ENCODE measurements around the gene ARHGAP22. TPM values are rescaled to one million over a fixed set of nuclear protein-coding genes. Genes with fewer than 3 reads are reported as not detected.

The ARHGAP22 gene
- total and polyA plus RNA-seq, 2 experiments from 2014 or later: 4.8 to 10.7 TPM

DNA sequence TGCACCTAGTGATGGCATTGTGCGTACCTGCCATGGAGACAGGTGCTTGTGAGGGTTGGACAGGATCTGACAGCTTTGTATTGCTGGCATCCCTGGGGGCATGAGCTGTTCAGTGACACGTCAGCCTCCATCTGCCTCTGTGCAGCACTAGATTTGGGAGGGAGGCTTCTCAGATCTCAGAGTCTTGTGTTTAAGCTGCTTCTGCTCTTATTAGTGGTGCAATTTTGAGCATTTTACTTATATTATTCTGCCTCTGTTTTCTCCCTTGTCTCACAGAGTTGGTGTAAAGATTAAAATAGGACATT lies 5.1 kb downstream of the ARHGAP22 start (continued):
- TF ChIP-seq STAT1 (IDR thresholded peaks at IDR 0.05; ENCODE audit: unreplicated experiment): no peak
- TF ChIP-seq, protein P1, sequence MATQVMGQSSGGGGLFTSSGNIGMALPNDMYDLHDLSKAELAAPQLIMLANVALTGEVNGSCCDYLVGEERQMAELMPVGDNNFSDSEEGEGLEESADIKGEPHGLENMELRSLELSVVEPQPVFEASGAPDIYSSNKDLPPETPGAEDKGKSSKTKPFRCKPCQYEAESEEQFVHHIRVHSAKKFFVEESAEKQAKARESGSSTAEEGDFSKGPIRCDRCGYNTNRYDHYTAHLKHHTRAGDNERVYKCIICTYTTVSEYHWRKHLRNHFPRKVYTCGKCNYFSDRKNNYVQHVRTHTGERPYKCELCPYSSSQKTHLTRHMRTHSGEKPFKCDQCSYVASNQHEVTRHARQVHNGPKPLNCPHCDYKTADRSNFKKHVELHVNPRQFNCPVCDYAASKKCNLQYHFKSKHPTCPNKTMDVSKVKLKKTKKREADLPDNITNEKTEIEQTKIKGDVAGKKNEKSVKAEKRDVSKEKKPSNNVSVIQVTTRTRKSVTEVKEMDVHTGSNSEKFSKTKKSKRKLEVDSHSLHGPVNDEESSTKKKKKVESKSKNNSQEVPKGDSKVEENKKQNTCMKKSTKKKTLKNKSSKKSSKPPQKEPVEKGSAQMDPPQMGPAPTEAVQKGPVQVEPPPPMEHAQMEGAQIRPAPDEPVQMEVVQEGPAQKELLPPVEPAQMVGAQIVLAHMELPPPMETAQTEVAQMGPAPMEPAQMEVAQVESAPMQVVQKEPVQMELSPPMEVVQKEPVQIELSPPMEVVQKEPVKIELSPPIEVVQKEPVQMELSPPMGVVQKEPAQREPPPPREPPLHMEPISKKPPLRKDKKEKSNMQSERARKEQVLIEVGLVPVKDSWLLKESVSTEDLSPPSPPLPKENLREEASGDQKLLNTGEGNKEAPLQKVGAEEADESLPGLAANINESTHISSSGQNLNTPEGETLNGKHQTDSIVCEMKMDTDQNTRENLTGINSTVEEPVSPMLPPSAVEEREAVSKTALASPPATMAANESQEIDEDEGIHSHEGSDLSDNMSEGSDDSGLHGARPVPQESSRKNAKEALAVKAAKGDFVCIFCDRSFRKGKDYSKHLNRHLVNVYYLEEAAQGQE (IDR thresholded peaks at IDR 0.05; ENCODE audit: unreplicated experiment): no peak
- TF ChIP-seq, protein P2, sequence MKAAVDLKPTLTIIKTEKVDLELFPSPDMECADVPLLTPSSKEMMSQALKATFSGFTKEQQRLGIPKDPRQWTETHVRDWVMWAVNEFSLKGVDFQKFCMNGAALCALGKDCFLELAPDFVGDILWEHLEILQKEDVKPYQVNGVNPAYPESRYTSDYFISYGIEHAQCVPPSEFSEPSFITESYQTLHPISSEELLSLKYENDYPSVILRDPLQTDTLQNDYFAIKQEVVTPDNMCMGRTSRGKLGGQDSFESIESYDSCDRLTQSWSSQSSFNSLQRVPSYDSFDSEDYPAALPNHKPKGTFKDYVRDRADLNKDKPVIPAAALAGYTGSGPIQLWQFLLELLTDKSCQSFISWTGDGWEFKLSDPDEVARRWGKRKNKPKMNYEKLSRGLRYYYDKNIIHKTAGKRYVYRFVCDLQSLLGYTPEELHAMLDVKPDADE (IDR thresholded peaks at IDR 0.05): no peak
- no peak for TF ChIP-seq POLR2AphosphoS5 (IDR thresholded peaks at IDR 0.05; ENCODE audit: low read depth)
- TF ChIP-seq NANOG (IDR thresholded peaks at IDR 0.05; ENCODE audit: borderline replicate concordance): no peak
- no peak for TF ChIP-seq ZNF114 (CRISPR knock-in tag; IDR thresholded peaks at IDR 0.05)
- TF ChIP-seq, protein P3, sequence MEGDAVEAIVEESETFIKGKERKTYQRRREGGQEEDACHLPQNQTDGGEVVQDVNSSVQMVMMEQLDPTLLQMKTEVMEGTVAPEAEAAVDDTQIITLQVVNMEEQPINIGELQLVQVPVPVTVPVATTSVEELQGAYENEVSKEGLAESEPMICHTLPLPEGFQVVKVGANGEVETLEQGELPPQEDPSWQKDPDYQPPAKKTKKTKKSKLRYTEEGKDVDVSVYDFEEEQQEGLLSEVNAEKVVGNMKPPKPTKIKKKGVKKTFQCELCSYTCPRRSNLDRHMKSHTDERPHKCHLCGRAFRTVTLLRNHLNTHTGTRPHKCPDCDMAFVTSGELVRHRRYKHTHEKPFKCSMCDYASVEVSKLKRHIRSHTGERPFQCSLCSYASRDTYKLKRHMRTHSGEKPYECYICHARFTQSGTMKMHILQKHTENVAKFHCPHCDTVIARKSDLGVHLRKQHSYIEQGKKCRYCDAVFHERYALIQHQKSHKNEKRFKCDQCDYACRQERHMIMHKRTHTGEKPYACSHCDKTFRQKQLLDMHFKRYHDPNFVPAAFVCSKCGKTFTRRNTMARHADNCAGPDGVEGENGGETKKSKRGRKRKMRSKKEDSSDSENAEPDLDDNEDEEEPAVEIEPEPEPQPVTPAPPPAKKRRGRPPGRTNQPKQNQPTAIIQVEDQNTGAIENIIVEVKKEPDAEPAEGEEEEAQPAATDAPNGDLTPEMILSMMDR (conservative IDR thresholded peaks at IDR 0.05; ENCODE audit: low read depth in 2 of 2): no peak
- TF ChIP-seq ZNF331 (CRISPR knock-in tag; IDR thresholded peaks at IDR 0.05; ENCODE audit: low read depth): no peak
- TF ChIP-seq EZH2 (IDR thresholded peaks at IDR 0.05; ENCODE audit: low read depth, unreplicated experiment): no peak

DNA sequence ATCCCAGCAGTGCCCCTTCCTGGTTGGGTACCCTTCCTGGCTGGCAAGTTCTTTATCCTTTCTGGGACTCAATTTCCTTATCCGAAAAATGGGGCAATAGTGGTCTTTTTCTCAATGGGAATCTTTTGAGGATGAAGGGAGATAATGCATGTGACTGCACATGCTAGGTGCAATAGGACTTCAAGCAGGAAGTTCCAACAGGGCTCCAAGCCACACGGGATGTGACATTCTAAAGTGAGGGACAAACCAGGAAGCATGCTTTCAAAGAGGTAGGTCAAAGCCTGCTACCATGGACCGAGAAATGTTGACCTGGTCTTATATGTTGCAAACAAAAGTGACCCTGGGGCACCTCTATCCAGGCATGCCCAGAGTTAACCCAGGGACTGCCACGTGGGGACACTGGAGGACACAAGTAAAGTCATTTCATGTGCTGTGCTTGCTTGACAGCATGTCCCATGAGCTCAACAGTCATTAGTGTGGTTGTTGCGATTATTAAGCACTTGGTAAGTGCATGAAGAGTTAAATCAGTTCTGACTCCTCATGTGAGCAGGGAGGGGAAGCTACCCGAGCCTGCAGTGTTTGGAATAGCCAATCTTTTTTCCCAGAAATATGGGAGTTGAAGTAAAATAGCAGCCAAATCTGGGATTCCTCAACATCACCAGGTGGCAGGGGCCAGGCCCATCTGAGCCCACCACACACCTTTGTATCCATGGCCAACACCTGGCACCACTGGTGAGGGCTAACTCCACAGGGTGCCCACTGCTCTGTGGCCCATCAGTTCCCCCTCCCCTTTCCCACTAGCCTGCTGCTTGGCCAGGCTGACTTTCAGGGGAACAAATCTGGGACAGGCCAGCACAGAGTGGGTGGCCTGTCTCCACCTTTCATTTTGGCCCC lies 5.7 kb downstream of the ARHGAP22 start:
- Histone ChIP-seq H3K4me1 (ENCODE audit: insufficient read depth) (peaks cover 19% of the 10 kb centered on the region), H2AFZ (no peak overlapping the region), H3K9me2 (ENCODE audit: insufficient read depth) (no peaks in the 10 kb centered on the region), H3K27ac (ENCODE audit: low read depth) (no peak overlapping the region), H3K36me3 (ENCODE audit: insufficient read depth) (no peaks in the 10 kb centered on the region; the same call in 1 of the 2 replicates), H4K20me1 (replicated peaks; ENCODE audit: insufficient read depth) (no peaks in the 10 kb centered on the region), H3K79me2 (replicated peaks; ENCODE audit: insufficient read depth) (no peaks in the 10 kb centered on the region; the same call in 1 of the 2 replicates), H3F3A (replicated peaks; ENCODE audit: low read depth) (no peaks in the 10 kb centered on the region), H3K4me3 (no peak overlapping the region), H3K4me2 (no peak overlapping the region), H3K27me3 (ENCODE audit: insufficient read depth) (peaks cover 12% of the 10 kb centered on the region)
- Mint-ChIP-seq H3K36me3 (ENCODE audit: low read depth) (no peaks in the 10 kb centered on the region), H3K27ac (no peak overlapping the region), H3K4me1 (peaks cover 22% of the 10 kb centered on the region), H3K9me3 (no peaks in the 10 kb centered on the region), H3K4me3 (no peak overlapping the region), H3K27me3 (ENCODE audit: insufficient read depth, low read depth, poor library complexity) (peaks cover 11% of the 10 kb centered on the region)
- no peak for DNase-seq (ENCODE audit: low spot score)
- ATAC-seq: no peak
- TF ChIP-seq EZH2 (IDR thresholded peaks at IDR 0.05; ENCODE audit: low read depth, unreplicated experiment) (no peak), CREB1 (CRISPR knock-in tag; IDR thresholded peaks at IDR 0.05; ENCODE audit: low read depth) (no peak), POLR2AphosphoS5 (IDR thresholded peaks at IDR 0.05; ENCODE audit: low read depth) (no peak), ZNF331 (CRISPR knock-in tag; IDR thresholded peaks at IDR 0.05; ENCODE audit: low read depth) (no peak), EZH2phosphoT487 (IDR thresholded peaks at IDR 0.05; ENCODE audit: unreplicated experiment) (no peak), JUNB (IDR thresholded peaks at IDR 0.05; ENCODE audit: unreplicated experiment) (no peak), NANOG (IDR thresholded peaks at IDR 0.05; ENCODE audit: borderline replicate concordance) (no peak), ZNF114 (CRISPR knock-in tag; IDR thresholded peaks at IDR 0.05) (no peak)
- TF ChIP-seq, protein P1 (IDR thresholded peaks at IDR 0.05; ENCODE audit: unreplicated experiment): no peak

All from GM23338 (cell line).